ENCODE data around the gene ORM1. TPM values are rescaled to one million over a fixed set of nuclear protein-coding genes. Genes with fewer than 3 reads are reported as not detected.
A peak's percentile ranks its signal among the peaks of the same experiment; 100 is the strongest.
"Not testable (repeated sequence)": the region's sequence is repeated elsewhere in the genome, so short reads cannot be mapped to it uniquely, and the experiment has no call there.

ORM1 gene
- total RNA-seq (not detected), polyA plus RNA-seq (ENCODE audit: insufficient read depth, low read depth, low replicate concordance) (0.73 TPM)
- long read RNA-seq, donor 1, result 0 reads
- long read RNA-seq, donor 2, partial matches to known transcripts, result 0 of 1 reads
- long read RNA-seq, donor 2, other reads (novel, unspliced or antisense), result 0 of 1 reads
- long read RNA-seq, donor 3, partial matches to known transcripts, result 0 of 2 reads
- long read RNA-seq, donor 3, other reads (novel, unspliced or antisense), result 0 of 2 reads
- long read RNA-seq, donor 4, result 0 reads
- long read RNA-seq, donor 5, result 0 reads
- long read RNA-seq, donor 6, result 0 reads
- long read RNA-seq, donor 7, result 0 reads
- long read RNA-seq, donor 8, result 0 reads
- long read RNA-seq, donor 9, result 0 reads
- long read RNA-seq, donor 10, result 0 reads

DNA sequence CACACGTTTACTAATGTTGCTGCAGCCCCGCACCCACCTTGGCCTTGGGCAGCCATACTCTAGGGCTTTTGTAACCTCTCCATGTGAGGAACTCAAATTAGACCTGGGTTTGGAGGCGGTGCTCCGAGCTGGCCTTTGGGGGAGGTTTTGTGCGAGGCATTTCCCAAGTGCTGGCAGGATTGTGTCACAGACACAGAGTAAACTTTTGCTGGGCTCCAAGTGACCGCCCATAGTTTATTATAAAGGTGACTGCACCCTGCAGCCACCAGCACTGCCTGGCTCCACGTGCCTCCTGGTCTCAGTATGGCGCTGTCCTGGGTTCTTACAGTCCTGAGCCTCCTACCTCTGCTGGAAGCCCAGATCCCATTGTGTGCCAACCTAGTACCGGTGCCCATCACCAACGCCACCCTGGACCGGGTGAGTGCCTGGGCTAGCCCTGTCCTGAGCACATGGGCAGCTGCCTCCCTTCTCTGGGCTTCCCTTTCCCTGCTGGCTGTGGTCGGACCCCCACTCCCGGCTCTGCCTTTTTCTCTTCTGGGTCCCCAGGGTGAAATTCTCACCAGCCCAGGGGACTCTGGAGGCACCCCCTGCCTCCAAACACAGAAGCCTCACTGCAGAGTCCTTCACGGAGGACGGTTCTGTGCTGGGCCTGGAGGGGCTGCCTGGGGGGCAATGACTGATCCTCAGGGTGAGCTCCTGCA lies at the start of gene ORM1:
Gene ORM1 (plus strand): TSS at position 268 of the 701 bp plus-strand sequence. CDS start 36 bp downstream, at position 304.
- H3K4me3 ChIP-seq (ENCODE audit: low read length in 3 of 3); H3K36me3 ChIP-seq (ENCODE audit: control insufficient read depth in 2 of 3, insufficient read depth in 3 of 3, low read length in 3 of 3); H3K27ac ChIP-seq (ENCODE audit: low read depth in 2 of 2, low read length in 2 of 2); H3K4me1 ChIP-seq (ENCODE audit: control insufficient read depth in 2 of 3, insufficient read depth in 2 of 3, low read depth in 1 of 3, low read length in 3 of 3); intact Hi-C loops (cut with DNase I); FAIRE-seq; DNase-seq; H3K27me3 ChIP-seq (ENCODE audit: control insufficient read depth, insufficient read depth, low read length); H3K9ac ChIP-seq (ENCODE audit: low read length in 3 of 3); H3K9me3 ChIP-seq (ENCODE audit: control insufficient read depth in 2 of 3, insufficient read depth in 1 of 3, low read length in 3 of 3): not testable (repeated sequence)

DNA sequence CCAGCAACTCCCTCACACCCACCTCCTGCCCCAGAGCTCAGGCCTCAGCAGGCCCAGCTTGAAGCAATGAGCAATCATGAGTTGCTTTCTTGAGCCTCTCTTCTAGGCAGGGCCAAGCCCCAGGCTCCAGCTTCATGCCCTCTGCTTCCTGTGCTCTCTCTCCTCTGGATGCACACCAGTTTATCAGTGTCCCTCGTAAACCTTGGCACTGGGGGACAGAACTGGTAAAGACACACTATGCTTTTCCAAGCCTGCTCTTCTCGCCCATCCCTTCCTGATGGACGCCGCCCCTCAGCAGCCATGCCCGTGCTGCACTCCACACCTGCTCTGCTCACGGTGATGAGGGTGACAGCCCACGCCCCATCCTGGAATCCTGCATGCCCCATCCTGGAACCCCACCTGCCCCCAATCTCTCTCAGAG lies 49.4 kb upstream of the ORM1 start:
- Histone ChIP-seq H3K27me3 (ENCODE audit: control insufficient read depth, insufficient read depth, low read length) (no peaks in the 10 kb centered on the region), H3K4me3 (ENCODE audit: low read length in 3 of 3) (no peak overlapping the region), H3K4me1 (ENCODE audit: control insufficient read depth in 2 of 3, insufficient read depth in 2 of 3, low read depth in 1 of 3, low read length in 3 of 3) (no peaks in the 10 kb centered on the region), H3K36me3 (ENCODE audit: control insufficient read depth in 2 of 3, insufficient read depth in 3 of 3, low read length in 3 of 3) (peaks cover 0 to 2% (median 2%) of the 10 kb centered on the region in 3 donors), H3K9ac (ENCODE audit: low read length in 3 of 3) (no peak overlapping the region), H3K27ac (ENCODE audit: low read depth in 2 of 2, low read length in 2 of 2) (no peak overlapping the region), H3K9me3 (ENCODE audit: control insufficient read depth in 2 of 3, insufficient read depth in 1 of 3, low read length in 3 of 3) (no peaks in the 10 kb centered on the region)
- FAIRE-seq (no peak), DNase-seq (peak in 2 of 5 donors; percentile 18 to 59)
- intact Hi-C loops (cut with DNase I), result no loop called here
- TF ChIP-seq, protein P1, sequence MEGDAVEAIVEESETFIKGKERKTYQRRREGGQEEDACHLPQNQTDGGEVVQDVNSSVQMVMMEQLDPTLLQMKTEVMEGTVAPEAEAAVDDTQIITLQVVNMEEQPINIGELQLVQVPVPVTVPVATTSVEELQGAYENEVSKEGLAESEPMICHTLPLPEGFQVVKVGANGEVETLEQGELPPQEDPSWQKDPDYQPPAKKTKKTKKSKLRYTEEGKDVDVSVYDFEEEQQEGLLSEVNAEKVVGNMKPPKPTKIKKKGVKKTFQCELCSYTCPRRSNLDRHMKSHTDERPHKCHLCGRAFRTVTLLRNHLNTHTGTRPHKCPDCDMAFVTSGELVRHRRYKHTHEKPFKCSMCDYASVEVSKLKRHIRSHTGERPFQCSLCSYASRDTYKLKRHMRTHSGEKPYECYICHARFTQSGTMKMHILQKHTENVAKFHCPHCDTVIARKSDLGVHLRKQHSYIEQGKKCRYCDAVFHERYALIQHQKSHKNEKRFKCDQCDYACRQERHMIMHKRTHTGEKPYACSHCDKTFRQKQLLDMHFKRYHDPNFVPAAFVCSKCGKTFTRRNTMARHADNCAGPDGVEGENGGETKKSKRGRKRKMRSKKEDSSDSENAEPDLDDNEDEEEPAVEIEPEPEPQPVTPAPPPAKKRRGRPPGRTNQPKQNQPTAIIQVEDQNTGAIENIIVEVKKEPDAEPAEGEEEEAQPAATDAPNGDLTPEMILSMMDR (IDR thresholded peaks at IDR 0.05; ENCODE audit: borderline replicate concordance, extremely low read depth, insufficient read depth), result no peak

DNA sequence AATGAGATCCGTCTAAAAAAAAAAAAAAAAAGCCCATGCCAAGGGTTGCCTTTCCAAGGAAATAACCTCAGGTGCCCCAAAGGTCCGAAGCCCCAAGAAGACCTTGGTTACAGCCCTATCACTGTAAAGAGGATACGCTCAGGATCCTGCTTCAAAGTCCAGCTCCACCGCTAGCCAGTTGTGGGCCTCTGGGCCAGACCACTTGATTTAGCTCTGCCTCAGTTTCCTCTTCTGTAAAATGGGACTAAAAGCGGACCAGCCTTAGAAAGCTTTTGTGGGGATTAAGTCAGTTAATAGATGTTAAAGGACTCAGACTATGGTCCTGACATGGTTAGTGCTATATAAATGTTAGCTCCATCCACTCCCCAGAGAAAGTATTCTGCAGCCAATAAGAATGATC lies 48.7 kb upstream of the ORM1 start:
- intact Hi-C loops (cut with DNase I), result no loop called here
- Histone ChIP-seq H3K4me1 (ENCODE audit: control insufficient read depth in 2 of 3, insufficient read depth in 2 of 3, low read depth in 1 of 3, low read length in 3 of 3) (no peaks in the 10 kb centered on the region), H3K9ac (ENCODE audit: low read length in 3 of 3) (no peak overlapping the region), H3K4me3 (ENCODE audit: low read length in 3 of 3) (no peak overlapping the region), H3K27ac (ENCODE audit: low read depth in 2 of 2, low read length in 2 of 2) (no peak overlapping the region), H3K27me3 (ENCODE audit: control insufficient read depth, insufficient read depth, low read length) (no peaks in the 10 kb centered on the region), H3K9me3 (ENCODE audit: control insufficient read depth in 2 of 3, insufficient read depth in 1 of 3, low read length in 3 of 3) (no peaks in the 10 kb centered on the region), H3K36me3 (ENCODE audit: control insufficient read depth in 2 of 3, insufficient read depth in 3 of 3, low read length in 3 of 3) (peaks cover 0 to 2% (median 2%) of the 10 kb centered on the region in 3 donors)
- DNase-seq, result peak in 1 of 5 donors; percentile 15
- FAIRE-seq, result no peak
- TF ChIP-seq, protein P1 (IDR thresholded peaks at IDR 0.05; ENCODE audit: borderline replicate concordance, extremely low read depth, insufficient read depth), result no peak
